Loucy (cell line): Measurements from ENCODE around the gene PIGW.

Source experiments
- CTCF ChIP-seq: fragments of 200-600 bp; sonication (generic); conservative IDR thresholded peaks from 2 replicates; pipeline ENCODE4 v1.5.1; 2014; ENCODE audit warnings: mild to moderate bottlenecking, antibody characterized with exemption, low read length
- EZH2phosphoT487 ChIP-seq: fragments of 200-600 bp; IDR thresholded peaks from 2 replicates; pipeline ENCODE4 v1.6.1; 2018; ENCODE audit warnings: antibody characterized with exemption, mild to moderate bottlenecking, moderate library complexity, borderline replicate concordance

GRCh38 chr17:36535669-36536081 lies 888 bp downstream of the PIGW start:
- no peak for TF ChIP-seq CTCF
- TF ChIP-seq EZH2phosphoT487 = no peak
